GM13977 (cell line): ENCODE data around the gene PIP4K2C.
"Not testable (repeated sequence)": the region's sequence is repeated elsewhere in the genome, so short reads cannot be mapped to it uniquely, and the experiment has no call there.

Experiments used
- DNase-seq: peaks from one replicate; pipeline ENCODE4 v3.0.0; 2012; ENCODE audit warnings: low spot score
- in situ Hi-C: fragments of 300-500 bp; cut with MboI; formaldehyde crosslinking; loops from one replicate; pipeline ENCODE4 v1.12.0; 2022; ENCODE audit warnings: low sequenced_read_pairs, low pct_unique_long_range_greater_than_20kb, mixed read lengths, inconsistent platforms; ENCODE audit not compliant: unreplicated experiment
- TF ChIP-seq, protein P1 (sequence below): IDR thresholded peaks from 2 replicates; pipeline ENCODE4 v1.5.1; 2012; ENCODE audit warnings: mild to moderate bottlenecking, control low read depth; ENCODE audit not compliant: insufficient read depth; ENCODE audit errors: extremely low read depth, missing control alignments

PIP4K2C gene

DNA sequence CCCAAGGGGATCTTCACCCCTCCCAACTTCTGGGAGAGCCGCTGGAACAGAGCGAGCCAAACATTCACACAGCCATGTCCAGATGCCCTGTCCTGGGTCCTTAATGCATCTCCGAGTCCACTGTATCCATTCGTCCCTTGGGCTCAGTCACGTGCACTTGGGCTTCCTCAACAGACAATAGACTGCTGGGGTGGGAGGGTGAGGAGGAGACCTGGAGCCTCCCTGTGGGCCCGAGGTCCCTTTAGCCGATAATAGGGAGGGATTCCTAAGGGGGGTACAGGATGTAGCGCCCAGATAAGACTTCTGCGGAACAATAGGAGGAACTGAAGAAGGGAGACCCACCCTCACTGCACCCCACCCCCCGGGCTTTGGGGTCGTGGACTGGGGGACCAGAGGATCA is 26.9 kb downstream of the PIP4K2C start:
- in situ Hi-C loops = no loop called here

DNA sequence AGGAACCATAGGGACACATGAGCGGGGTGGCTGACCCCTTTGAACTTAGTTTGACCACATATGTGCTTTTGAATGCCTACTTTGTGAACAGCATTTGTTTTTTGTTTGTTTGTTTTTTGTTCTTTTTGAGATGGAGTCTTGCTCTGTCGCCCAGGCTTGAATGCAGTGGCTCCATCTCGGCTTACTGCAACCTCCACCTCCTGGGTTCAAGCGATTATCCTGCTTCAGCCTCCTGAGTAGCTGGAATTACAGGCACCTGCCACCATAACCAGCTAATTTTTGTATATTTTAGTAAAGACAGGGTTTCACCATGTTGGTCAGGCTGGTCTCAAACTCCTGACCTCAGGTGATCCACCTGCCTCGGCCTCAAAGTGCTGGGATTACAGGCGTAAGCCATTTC is 27.4 kb downstream of the PIP4K2C start:
- DNase-seq, in situ Hi-C loops: not testable (repeated sequence)

More for the DNA sequence above, 26.9 kb downstream of the PIP4K2C start:
- TF ChIP-seq, protein P1, sequence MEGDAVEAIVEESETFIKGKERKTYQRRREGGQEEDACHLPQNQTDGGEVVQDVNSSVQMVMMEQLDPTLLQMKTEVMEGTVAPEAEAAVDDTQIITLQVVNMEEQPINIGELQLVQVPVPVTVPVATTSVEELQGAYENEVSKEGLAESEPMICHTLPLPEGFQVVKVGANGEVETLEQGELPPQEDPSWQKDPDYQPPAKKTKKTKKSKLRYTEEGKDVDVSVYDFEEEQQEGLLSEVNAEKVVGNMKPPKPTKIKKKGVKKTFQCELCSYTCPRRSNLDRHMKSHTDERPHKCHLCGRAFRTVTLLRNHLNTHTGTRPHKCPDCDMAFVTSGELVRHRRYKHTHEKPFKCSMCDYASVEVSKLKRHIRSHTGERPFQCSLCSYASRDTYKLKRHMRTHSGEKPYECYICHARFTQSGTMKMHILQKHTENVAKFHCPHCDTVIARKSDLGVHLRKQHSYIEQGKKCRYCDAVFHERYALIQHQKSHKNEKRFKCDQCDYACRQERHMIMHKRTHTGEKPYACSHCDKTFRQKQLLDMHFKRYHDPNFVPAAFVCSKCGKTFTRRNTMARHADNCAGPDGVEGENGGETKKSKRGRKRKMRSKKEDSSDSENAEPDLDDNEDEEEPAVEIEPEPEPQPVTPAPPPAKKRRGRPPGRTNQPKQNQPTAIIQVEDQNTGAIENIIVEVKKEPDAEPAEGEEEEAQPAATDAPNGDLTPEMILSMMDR = no peak
- no peak for DNase-seq

DNA sequence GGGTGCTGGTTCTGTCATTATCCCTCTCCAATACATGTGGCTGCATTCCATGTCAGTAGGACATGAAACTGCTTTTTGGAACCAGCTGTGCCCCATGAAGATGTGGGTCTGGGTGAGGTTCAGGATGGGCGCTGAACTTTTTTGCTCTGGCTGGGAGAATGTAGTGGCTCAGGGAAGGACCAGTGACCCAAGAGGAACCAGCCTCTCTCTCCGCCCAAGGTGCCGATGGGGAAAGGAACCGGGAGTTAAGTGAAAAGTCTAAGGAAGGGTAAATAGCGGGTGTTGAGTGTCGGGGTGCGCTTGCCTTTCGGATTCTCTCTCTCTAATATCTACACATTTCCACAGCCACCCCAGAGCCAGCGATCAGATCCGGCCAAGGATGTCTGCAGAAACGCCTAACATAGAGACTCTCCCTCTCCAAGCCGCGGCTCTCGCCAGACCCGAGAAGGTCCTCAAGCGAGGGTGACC is 28.0 kb downstream of the PIP4K2C start:
- DNase-seq = peak; percentile 20
- in situ Hi-C loops = no loop called here
- TF ChIP-seq, protein P1 = no peak

DNA sequence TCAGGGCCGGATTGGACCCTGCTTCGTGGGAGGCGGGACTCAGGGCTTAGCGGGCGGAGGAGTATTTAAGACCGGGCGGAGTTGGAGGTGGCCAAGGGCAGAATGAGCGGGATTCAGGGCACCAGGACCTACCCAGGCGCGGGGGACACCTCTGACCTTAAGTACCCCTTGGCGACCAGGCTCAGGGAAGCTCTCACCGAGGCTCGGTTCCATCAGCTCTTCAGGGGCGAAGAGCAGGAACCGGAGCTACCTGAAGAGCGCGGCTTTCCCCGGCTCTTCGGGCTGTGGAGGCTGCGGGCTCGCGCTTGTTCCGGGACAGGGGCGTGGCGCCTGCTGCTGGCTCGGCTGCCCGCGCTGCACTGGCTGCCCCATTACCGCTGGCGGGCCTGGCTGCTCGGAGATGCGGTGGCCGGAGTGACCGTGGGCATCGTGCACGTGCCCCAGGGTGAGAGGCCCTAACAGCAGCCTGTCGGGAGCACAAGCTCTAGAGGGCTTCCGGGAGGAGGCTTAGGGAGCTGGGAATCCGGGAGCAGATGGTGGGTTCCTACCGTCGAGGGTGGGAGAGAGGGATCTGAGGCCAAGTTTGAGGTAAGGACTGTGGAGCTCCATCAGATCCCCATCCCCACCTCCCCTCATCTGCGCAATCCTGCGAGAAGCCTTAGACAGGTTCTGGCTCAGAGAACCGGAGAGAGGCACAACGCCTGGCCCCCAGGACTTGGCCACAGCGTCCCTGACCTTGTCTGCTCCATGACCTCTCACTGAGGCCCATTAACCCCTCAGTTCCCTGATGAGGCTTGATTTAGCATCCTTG is 28.6 kb downstream of the PIP4K2C start:
- in situ Hi-C loops = no loop called here
- TF ChIP-seq, protein P1 = no peak
- peak; percentile 38 for DNase-seq

DNA sequence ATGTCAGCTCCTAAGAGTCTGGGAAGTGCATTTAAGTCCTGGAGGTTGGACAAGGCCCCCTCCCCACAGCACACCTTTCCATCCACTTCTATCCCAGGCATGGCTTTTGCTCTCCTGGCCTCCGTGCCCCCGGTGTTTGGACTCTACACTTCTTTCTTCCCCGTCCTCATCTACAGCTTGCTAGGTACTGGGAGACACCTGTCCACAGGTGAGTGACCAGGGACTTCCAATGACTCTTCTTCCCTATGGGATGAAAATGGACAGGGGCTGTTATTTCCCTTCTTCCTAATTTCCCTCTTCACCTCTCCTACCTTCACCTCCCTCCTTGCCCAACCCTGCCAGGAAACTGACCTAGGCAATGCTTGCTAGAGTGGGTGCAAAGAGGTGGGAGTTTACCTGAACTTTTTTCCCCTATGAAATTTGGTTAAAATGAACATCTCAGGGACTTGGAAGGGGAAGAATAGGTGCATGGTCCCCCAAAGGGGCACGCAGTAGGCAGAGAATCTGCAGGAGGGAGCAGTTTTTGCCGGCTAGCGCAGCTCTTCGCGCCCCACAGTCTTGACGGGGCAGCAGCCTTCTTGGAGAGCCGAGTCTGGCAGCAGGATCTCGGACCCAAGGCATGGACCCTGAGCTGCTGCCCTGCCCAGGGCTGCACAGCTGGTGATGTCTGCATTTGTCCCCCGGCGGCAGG is 29.4 kb downstream of the PIP4K2C start:
- in situ Hi-C loops = no loop called here
- TF ChIP-seq, protein P1 = no peak
- DNase-seq = peak; percentile 52

DNA sequence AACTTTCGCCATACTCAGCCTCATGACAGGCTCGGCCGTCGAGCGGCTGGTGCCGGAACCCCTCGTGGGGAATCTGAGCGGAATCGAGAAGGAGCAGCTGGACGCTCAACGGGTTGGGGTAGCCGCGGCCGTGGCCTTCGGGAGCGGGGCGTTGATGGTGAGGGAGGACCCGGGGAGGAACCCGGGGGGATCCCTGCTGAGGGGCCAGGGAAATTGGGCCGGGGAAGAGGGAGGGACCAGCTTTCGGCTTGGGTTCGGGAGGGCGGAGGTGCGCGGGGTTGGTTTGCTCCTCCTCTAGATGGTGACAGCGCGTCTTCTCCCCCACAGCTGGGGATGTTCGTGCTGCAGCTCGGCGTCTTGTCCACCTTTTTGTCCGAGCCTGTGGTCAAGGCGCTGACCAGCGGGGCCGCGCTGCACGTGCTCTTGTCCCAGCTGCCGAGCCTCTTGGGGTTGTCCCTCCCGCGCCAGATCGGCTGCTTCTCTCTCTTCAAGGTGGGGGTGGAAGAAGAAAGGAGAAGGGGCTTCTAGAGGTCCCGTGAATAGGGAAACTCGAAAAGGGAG is 30.0 kb downstream of the PIP4K2C start:
- in situ Hi-C loops = no loop called here
- TF ChIP-seq, protein P1 = no peak
- peak; percentile 59 for DNase-seq
